ENCODE data around the gene SIRPB2.

GRCh38 chr20:1450926-1451491 lies 40.2 kb downstream of the SIRPB2 start:
- TF ChIP-seq CTCF (conservative IDR thresholded peaks at IDR 0.05) (no peak), EZH2 (IDR thresholded peaks at IDR 0.05; ENCODE audit: low read depth) (no peak)
